Neuron (in vitro differentiated cells): Measurements from ENCODE around the gene TRABD.
"Not testable (repeated sequence)": the region's sequence is repeated elsewhere in the genome, so short reads cannot be mapped to it uniquely, and the experiment has no call there.

ENCODE experiments used
- H2AFZ ChIP-seq: one replicate; pipeline ENCODE4 v1.6.1; 2013; ENCODE audit warnings: low read depth, mild to moderate bottlenecking, inconsistent platforms, low read length, moderate library complexity
- H3K27me3 ChIP-seq: one replicate; pipeline ENCODE4 v1.6.1; 2013; ENCODE audit warnings: low read length; ENCODE audit not compliant: insufficient read depth
- H3K36me3 ChIP-seq: one replicate; pipeline ENCODE4 v1.6.1; 2013; ENCODE audit warnings: low read length; ENCODE audit not compliant: insufficient read depth
- H3K4me1 ChIP-seq: one replicate; pipeline ENCODE4 v1.6.1; 2013; ENCODE audit warnings: low read length; ENCODE audit not compliant: insufficient read depth
- H3K4me3 ChIP-seq: 2 replicates; pipeline ENCODE4 v1.5.1; 2013; ENCODE audit warnings: mild to moderate bottlenecking, low read length, moderate library complexity
- H3K9me3 ChIP-seq: one replicate; pipeline ENCODE4 v1.6.1; 2013; ENCODE audit warnings: low read length

Gene TRABD, protein sequence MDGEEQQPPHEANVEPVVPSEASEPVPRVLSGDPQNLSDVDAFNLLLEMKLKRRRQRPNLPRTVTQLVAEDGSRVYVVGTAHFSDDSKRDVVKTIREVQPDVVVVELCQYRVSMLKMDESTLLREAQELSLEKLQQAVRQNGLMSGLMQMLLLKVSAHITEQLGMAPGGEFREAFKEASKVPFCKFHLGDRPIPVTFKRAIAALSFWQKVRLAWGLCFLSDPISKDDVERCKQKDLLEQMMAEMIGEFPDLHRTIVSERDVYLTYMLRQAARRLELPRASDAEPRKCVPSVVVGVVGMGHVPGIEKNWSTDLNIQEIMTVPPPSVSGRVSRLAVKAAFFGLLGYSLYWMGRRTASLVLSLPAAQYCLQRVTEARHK

DNA sequence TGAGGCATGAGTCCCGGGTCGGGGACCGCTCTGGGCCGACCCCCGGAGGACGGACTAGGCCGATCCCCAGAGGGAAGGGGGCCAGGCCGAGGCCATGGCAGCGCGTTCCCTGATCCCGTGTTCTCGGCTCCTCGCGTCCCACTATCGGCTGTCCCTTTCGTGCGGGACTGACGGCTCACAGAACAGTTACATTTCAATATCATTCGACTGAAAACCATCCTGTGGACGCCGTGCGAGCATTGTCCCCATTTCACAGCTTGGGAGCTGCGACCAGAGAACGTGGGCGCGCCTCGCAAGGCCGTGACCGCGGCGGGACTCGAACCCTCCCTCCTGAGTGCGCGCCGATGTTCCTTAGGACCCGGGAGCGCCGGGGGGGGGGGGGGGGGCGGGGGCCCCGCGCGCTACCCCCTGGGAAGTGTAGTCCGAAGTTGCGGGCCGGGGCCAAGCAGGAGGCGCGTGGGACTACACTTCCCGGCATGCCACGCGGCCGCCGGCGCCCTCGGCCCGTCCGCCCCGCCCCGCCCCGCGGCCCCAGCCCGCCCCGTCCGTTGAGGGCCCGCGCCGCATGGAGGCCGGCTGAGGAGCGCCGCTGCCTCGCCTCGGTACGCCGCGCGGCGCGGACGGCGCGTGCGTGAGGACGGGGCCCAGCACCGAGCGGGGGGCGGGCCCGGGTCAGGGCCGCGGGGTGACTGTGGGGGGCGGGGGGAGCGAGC lies at the start of gene TRABD:
Gene TRABD (plus strand): TSS at position 539 of the 713 bp plus-strand sequence. CDS start 7,148 bp downstream, outside the sequence.
- Histone ChIP-seq H3K27me3 (no peaks in the 10 kb centered on the region), H3K4me1 (peaks cover 5% of the 10 kb centered on the region), H3K9me3 (no peaks in the 10 kb centered on the region), H3K4me3 (peak within 1 kb of the TSS; percentile 70), H2AFZ (peak within 1 kb of the TSS; percentile 43), H3K36me3 (no peaks in the 10 kb centered on the region)

DNA sequence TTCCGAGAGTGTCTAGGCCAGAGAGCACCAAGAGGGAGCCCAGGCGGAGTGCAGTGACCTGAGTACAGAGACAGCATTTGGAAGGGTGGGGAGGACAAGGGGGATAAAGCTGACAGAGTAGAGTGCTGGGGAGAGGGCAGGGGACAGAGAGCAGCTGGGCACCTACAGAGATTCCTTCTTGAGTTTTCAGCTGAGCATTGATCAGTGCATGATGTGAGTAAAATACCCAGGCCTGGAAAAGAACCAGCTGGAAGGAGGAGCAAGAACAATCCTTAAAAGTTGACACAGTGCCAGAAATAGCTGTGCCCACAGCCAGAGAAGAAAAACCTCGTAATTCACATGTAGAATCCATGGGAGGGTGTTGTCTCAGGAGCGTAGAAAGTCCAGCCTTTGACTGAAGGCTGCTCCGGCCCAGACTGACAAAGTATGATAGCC lies 49.1 kb upstream of the TRABD start:
- no peaks in the 10 kb centered on the region for H3K36me3 ChIP-seq
- no peak overlapping the region for H2AFZ ChIP-seq
- H3K27me3 ChIP-seq, result peaks cover 5% of the 10 kb centered on the region
- H3K4me3 ChIP-seq, result no peak overlapping the region
- H3K9me3 ChIP-seq, result peaks cover 3% of the 10 kb centered on the region
- peaks cover 3% of the 10 kb centered on the region for H3K4me1 ChIP-seq

DNA sequence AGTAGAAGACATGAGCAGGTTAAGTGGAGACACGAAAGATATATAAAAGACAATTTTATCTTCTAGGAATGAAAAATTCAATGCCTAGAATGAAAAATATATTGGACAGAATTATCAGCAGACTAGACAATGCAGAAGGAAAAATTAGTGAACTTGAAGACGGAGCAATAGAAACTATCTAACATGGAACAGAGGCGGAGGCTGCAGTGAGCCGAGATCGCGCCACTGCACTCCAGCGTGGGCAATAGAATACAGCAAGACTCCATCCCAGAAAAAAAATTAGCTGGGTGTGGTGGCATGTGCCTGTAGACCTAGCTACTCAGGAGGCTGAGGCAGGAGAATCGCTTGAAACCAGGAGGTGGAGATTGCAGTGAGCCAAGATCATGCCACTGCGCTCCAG lies 48.4 kb upstream of the TRABD start:
- not testable (repeated sequence) for H3K27me3 ChIP-seq, H2AFZ ChIP-seq, H3K4me3 ChIP-seq, H3K9me3 ChIP-seq, H3K36me3 ChIP-seq, H3K4me1 ChIP-seq

DNA sequence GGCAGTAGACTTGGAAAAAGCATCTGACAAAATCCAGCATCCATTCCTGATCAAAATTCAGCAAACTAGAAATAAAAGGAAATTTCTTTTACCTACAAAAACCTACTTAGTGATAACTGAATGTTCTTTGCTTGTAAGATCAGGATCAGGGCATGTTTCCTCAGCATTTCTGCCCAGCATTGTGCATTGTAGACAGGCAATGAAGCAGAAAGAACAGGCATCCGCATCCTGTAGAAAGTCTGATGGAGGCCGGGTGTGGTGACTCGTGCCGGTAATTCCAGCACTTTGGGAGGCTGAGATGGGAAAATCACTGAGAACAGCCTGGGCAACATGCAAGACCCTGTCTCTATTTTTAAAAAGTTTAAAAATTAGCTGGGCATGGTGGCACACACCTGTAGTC lies 47.7 kb upstream of the TRABD start:
- Histone ChIP-seq H3K27me3 (peaks cover 5% of the 10 kb centered on the region), H2AFZ (no peak overlapping the region), H3K4me3 (no peak overlapping the region), H3K36me3 (no peaks in the 10 kb centered on the region), H3K4me1 (peaks cover 3% of the 10 kb centered on the region), H3K9me3 (no peaks in the 10 kb centered on the region)

DNA sequence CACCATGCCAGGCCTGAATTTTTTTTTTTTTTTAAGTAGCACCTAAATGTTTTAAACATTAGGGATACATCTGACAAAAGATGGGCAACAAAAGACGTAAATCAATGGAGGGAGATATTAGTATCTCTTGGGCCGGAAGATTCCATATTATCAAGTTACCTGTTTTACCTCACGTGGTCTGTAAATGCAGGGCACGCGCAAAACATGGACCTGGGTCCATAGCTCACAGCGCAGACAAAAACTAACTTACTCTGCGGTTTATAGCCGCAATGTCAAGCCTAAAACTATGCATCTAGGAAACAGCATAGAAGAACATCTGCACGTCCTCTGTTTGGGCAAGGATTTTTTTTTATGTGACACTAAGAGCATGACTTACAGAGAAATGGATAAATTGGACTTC lies 46.7 kb upstream of the TRABD start:
- H3K4me1 ChIP-seq, result peaks cover 3% of the 10 kb centered on the region
- H3K9me3 ChIP-seq, result no peaks in the 10 kb centered on the region
- peaks cover 11% of the 10 kb centered on the region for H3K27me3 ChIP-seq
- no peak overlapping the region for H3K4me3 ChIP-seq
- H2AFZ ChIP-seq, result no peak overlapping the region
- no peaks in the 10 kb centered on the region for H3K36me3 ChIP-seq

DNA sequence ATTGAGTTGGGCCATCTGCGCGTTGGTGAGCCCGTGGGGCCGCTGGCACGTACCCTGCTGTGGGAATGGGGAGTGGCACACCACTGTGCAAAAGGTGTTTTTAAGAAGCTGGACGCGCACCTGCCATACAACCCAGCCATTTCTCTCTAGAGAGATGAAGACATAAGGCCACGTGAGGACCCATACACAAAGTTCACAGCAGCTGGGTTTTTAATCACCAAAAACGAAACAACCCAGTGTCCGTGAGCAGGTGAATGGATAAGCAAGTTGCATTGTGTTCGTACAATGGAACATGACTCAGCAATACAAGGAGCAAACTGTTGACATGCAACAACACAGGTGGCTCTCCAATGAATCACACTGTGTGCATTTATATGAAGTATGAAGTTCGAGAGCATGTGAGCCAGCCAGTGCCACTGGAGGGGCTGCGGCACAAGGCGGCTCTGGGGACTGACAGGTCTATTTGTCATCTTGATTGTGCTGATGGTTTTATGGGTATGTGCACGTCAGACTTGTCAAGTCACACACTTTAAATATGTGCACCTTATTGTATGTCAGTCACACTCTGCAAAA lies 45.8 kb upstream of the TRABD start:
- H3K36me3 ChIP-seq, result no peaks in the 10 kb centered on the region
- no peaks in the 10 kb centered on the region for H3K9me3 ChIP-seq
- no peak overlapping the region for H2AFZ ChIP-seq
- H3K4me1 ChIP-seq, result peaks cover 3% of the 10 kb centered on the region
- H3K27me3 ChIP-seq, result peaks cover 12% of the 10 kb centered on the region
- no peak overlapping the region for H3K4me3 ChIP-seq

DNA sequence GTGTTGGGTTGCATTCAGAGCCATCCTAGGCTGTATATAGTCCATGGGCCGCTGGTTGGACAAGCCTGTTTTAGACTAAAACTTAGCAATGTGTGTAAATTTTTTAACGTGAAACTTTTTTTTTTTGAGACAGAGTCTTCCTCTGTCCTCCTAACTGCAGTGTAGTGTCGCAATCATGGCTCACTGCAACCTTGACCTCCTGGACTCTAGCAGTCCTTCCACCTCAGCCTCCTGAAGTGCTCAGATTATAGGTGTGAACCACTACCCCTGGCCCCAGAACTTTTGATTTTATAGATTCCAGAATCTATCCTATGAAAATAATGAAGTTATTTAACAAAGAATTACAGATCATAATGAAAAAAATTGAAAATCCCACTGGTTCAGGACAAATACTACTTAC lies 45.1 kb upstream of the TRABD start:
- H3K27me3 ChIP-seq, result peaks cover 12% of the 10 kb centered on the region
- H2AFZ ChIP-seq, result no peak overlapping the region
- H3K36me3 ChIP-seq, result no peaks in the 10 kb centered on the region
- peaks cover 3% of the 10 kb centered on the region for H3K4me1 ChIP-seq
- no peaks in the 10 kb centered on the region for H3K9me3 ChIP-seq
- no peak overlapping the region for H3K4me3 ChIP-seq

DNA sequence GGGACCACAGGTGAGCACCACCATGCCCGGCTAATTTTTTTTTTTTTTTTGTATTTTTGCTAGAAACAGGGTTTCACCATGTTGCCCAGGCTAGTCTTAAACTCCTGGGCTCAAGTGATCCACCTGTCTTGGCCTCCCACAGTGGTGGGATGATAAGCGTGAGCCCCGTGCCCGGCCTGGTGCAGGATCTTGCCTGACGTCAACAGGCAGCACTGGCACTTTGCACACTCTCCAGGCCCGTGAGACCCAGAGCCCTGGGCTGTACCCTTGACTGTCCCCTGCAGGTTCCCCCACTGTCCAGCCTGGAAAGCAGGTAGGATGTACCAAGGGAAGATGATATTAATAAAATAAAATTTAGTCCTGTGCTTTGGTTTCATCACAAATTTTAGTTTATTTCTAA lies 44.3 kb upstream of the TRABD start:
- Histone ChIP-seq H3K36me3 (no peaks in the 10 kb centered on the region), H3K9me3 (no peaks in the 10 kb centered on the region), H3K4me3 (no peak overlapping the region), H3K4me1 (peaks cover 10% of the 10 kb centered on the region), H2AFZ (no peak overlapping the region), H3K27me3 (peaks cover 12% of the 10 kb centered on the region)

DNA sequence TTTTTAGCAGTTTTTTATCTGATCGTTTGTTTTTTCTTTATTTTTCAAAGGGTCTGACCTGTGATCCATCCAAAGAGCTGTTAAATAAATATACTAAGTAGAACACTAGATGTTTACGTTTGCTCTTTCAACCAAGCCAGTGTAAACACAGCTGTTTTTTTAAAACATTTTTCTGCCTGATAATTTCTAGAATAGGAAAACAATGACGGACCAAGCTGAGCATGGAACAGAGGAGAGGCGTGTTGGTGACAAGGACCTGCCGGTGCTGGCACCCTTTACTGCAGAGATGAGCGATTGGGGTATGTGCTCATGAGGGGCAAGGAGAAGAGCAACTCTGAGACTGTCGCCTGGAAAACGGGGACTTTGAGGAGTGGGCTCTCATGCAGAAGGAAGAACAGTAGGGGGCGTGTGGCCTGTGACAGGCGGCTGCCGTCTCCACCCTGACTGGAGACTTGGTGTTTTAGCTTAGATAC lies 43.8 kb upstream of the TRABD start:
- Histone ChIP-seq H3K36me3 (no peaks in the 10 kb centered on the region), H2AFZ (no peak overlapping the region), H3K9me3 (no peaks in the 10 kb centered on the region), H3K4me3 (no peak overlapping the region), H3K27me3 (peaks cover 12% of the 10 kb centered on the region), H3K4me1 (peaks cover 13% of the 10 kb centered on the region)

DNA sequence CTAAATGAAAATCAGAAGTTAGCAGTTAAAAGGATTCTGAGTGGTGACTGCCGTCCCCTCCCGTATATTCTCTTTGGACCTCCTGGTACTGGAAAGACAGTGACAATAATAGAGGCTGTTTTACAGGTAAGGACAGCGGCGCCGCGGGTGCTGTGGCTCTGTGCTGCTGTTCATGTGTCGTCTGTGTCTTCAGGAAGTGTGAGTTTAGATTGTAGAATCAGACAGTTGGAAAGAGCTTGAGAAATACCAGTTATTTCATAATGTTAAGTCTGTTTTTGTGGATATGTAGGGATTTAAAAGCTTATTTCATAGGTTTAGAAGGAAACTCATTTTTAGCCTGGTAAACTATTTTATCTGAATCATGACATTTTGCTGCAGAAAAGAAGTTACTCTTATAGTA lies 42.6 kb upstream of the TRABD start:
- peaks cover 12% of the 10 kb centered on the region for H3K27me3 ChIP-seq
- H2AFZ ChIP-seq, result no peak overlapping the region
- peaks cover 20% of the 10 kb centered on the region for H3K4me1 ChIP-seq
- no peak overlapping the region for H3K4me3 ChIP-seq
- no peaks in the 10 kb centered on the region for H3K36me3 ChIP-seq
- no peaks in the 10 kb centered on the region for H3K9me3 ChIP-seq

DNA sequence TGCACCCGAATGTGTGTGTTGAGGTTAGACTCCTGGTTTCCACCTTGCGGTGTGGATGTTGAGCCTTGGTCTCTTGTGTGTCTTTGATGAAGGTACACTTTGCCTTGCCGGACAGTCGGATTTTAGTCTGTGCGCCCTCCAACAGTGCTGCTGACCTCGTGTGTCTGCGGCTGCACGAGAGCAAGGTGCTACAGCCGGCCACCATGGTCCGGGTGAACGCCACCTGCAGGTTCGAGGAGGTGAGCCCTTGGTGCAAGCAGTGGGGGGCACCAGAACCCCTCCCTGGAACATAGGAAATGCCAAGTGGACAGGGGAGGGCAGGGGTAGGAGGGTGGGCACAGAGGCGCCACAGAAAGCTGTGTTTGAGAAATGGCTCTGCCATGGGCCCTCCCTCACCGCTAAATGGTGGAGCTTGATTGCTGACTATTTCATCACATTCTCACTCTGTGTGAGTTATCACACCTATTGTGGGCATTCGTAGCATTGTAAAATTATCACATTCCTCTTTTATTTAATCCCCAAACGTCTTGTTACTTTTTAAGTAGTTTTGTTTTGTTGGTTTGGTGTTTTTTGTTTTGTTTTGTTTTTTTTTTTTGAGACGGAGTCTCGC lies 41.6 kb upstream of the TRABD start:
- Histone ChIP-seq H2AFZ (no peak overlapping the region), H3K36me3 (no peaks in the 10 kb centered on the region), H3K4me1 (peaks cover 23% of the 10 kb centered on the region), H3K4me3 (no peak overlapping the region), H3K9me3 (no peaks in the 10 kb centered on the region), H3K27me3 (peaks cover 12% of the 10 kb centered on the region)

DNA sequence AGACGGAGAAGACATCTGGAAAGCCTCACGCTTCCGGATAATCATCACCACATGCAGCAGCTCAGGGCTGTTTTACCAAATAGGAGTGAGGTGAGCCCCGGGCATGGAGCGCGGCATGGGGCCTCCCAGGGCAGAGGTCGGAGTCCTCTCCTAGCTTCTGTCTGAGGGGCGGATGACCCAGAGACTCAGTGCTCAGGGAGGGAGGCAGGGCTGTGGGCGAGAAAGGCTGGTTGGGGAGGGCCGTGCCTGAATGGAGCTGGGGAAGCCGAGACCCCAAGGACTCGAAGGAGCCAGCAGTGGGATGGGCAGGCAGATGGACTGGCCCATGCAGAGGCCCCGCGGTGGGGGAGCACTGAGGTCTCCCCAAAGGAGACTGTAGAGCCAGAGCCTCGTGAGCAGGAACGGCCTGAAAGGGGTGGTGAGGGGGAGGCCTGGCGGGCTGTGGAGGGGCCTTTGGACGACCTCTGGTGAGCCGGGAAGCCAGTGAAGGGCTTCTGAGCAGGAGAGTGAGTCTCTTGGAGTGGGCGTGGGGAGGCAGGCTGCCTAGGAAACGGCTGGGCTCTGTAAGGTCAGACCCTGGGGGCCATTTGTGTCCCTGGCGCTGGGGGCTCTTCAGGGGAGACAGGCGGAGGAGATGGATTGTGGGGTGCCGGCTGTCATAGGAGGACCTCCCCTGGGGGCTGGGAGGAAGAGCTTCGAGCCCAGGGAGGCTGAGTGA lies 39.8 kb upstream of the TRABD start:
- Histone ChIP-seq H3K4me1 (peaks cover 20% of the 10 kb centered on the region), H3K27me3 (peaks cover 7% of the 10 kb centered on the region), H3K36me3 (no peaks in the 10 kb centered on the region), H3K9me3 (no peaks in the 10 kb centered on the region), H2AFZ (no peak overlapping the region), H3K4me3 (no peak overlapping the region)
